ENCODE data around the gene PAPPA2. TPM values are rescaled to one million over a fixed set of nuclear protein-coding genes. Genes with fewer than 3 reads are reported as not detected.
A peak's percentile ranks its signal among the peaks of the same experiment; 100 is the strongest.
"Not testable (repeated sequence)": the region's sequence is repeated elsewhere in the genome, so short reads cannot be mapped to it uniquely, and the experiment has no call there.

Gene PAPPA2
- total RNA-seq, 1 donor from 2014 or later: under 0.01 TPM

GRCh38 chr1:176546825-176547224, 83.8 kb downstream of the PAPPA2 start:
- DNase-seq (ENCODE audit: low read depth in 2 of 2): no peak

- DNase-seq (ENCODE audit: low read depth in 2 of 2): no peak
These were observed 88.2 kb downstream of the PAPPA2 start for GRCh38 chr1:176551146-176551545.

- no peak for DNase-seq (ENCODE audit: low read depth in 2 of 2)
These were observed 89.4 kb downstream of the PAPPA2 start for GRCh38 chr1:176552217-176552991.

GRCh38 chr1:176552999-176553398, 90.0 kb downstream of the PAPPA2 start:
- no peak for DNase-seq (ENCODE audit: low read depth in 2 of 2)

GRCh38 chr1:176556288-176556687, 93.3 kb downstream of the PAPPA2 start:
- DNase-seq (ENCODE audit: low read depth in 2 of 2): no peak

GRCh38 chr1:176557543-176558258, 94.7 kb downstream of the PAPPA2 start:
- no peak for DNase-seq (ENCODE audit: low read depth in 2 of 2)

- no peak for DNase-seq (ENCODE audit: low read depth in 2 of 2)
These were observed 95.6 kb downstream of the PAPPA2 start for GRCh38 chr1:176558561-176558960.

- no peak for DNase-seq (ENCODE audit: low read depth in 2 of 2)
These were observed 96.5 kb downstream of the PAPPA2 start for GRCh38 chr1:176559474-176559873.

GRCh38 chr1:176559878-176560277, 96.9 kb downstream of the PAPPA2 start:
- peak; percentile 30 to 52 for DNase-seq (ENCODE audit: low read depth in 2 of 2)

- no peak for DNase-seq (ENCODE audit: low read depth in 2 of 2)
These were observed 97.7 kb downstream of the PAPPA2 start for GRCh38 chr1:176560681-176561080.

GRCh38 chr1:176561761-176562160, 98.8 kb downstream of the PAPPA2 start:
- not testable (repeated sequence) for DNase-seq (ENCODE audit: low read depth in 2 of 2)

GRCh38 chr1:176566004-176566975, 103.3 kb downstream of the PAPPA2 start:
- DNase-seq (ENCODE audit: low read depth in 2 of 2): no peak

- DNase-seq (ENCODE audit: low read depth in 2 of 2): no peak
These were observed 104.3 kb downstream of the PAPPA2 start for GRCh38 chr1:176567190-176567794.

- no peak for DNase-seq (ENCODE audit: low read depth in 2 of 2)
These were observed 105.2 kb downstream of the PAPPA2 start for GRCh38 chr1:176568185-176568584.

- DNase-seq (ENCODE audit: low read depth in 2 of 2): no peak
These were observed 111.8 kb downstream of the PAPPA2 start for GRCh38 chr1:176574756-176575155.

- no peak for DNase-seq (ENCODE audit: low read depth in 2 of 2)
These were observed 113.0 kb downstream of the PAPPA2 start for GRCh38 chr1:176575991-176576390.

GRCh38 chr1:176576670-176577069, 113.7 kb downstream of the PAPPA2 start:
- DNase-seq (ENCODE audit: low read depth in 2 of 2): no peak

GRCh38 chr1:176577646-176578197, 114.7 kb downstream of the PAPPA2 start:
- DNase-seq (ENCODE audit: low read depth in 2 of 2): no peak

- no peak for DNase-seq (ENCODE audit: low read depth in 2 of 2)
These were observed 116.1 kb downstream of the PAPPA2 start for GRCh38 chr1:176579087-176579486.

GRCh38 chr1:176595217-176595616, 132.2 kb downstream of the PAPPA2 start:
- DNase-seq (ENCODE audit: low read depth in 2 of 2): no peak

- DNase-seq (ENCODE audit: low read depth in 2 of 2): no peak
These were observed 138.4 kb downstream of the PAPPA2 start for GRCh38 chr1:176601348-176601747.

All from dermis microvascular lymphatic vessel endothelial cell (primary cell).